Measurements from ENCODE around the gene RARA.

- TF ChIP-seq POLR2AphosphoS5 (IDR thresholded peaks at IDR 0.05) (no peak), CTCF (IDR thresholded peaks at IDR 0.05) (no peak), POLR2A (IDR thresholded peaks at IDR 0.05) (no peak), EP300 (IDR thresholded peaks at IDR 0.05) (no peak)
These were observed 60.9 kb downstream of the RARA start for GRCh38 chr17:40369923-40370322.

Measured in upper lobe of left lung (tissue), 4 donors.